Measurements from ENCODE around the gene GJB6. TPM values are rescaled to one million over a fixed set of nuclear protein-coding genes. Genes with fewer than 3 reads are reported as not detected.
A peak's percentile ranks its signal among the peaks of the same experiment; 100 is the strongest.

Gene GJB6
- total and polyA plus RNA-seq, 4 donors: 0.86 TPM; not detected in 3

DNA sequence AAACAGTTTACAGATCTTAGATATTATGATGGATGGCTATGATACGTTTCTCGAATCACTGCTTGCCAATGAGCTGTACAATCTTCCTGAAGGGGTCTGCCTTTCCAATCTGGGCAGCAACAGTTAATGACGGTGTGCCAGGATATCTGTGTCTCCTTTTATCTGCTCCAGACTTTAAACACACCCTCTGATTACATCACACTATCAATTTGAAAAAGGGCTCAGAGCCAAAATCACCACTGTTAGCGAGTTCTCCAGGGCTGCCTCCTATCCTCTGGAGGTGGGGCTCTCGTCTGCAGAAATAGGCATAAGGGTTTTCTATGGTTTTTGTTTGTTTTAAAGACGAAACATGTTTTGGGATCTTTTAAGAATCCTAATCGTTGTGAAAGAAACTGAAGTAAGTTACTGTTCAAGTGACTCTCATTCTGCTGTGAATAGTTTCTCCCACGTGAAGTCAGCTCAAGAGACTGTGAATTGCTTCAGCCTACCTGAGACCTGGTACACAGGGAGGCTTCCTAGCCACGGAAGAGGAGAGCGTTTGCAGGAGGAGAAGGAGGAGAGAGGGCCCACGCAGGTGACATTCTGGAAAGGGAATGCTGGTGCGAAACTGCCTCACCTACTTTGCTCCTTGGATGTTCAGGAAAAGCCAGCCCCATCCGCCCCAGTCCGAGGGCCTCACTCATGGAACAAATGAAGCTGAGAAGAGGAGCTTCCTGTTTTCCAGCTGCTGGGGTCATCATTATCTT, 56.0 kb downstream of the GJB6 start:
- H3K27me3 ChIP-seq (ENCODE audit: control insufficient read depth in 3 of 3, insufficient read depth in 3 of 3, low read length in 2 of 3): peaks cover 0 to 4% (median 3%) of the 10 kb centered on the region in 3 donors
- no peak overlapping the region for H3K4me3 ChIP-seq
- H3K9me3 ChIP-seq (ENCODE audit: control insufficient read depth in 4 of 4, insufficient read depth in 3 of 4, low read length in 3 of 4): no peaks in the 10 kb centered on the region
- TF ChIP-seq, protein P1, sequence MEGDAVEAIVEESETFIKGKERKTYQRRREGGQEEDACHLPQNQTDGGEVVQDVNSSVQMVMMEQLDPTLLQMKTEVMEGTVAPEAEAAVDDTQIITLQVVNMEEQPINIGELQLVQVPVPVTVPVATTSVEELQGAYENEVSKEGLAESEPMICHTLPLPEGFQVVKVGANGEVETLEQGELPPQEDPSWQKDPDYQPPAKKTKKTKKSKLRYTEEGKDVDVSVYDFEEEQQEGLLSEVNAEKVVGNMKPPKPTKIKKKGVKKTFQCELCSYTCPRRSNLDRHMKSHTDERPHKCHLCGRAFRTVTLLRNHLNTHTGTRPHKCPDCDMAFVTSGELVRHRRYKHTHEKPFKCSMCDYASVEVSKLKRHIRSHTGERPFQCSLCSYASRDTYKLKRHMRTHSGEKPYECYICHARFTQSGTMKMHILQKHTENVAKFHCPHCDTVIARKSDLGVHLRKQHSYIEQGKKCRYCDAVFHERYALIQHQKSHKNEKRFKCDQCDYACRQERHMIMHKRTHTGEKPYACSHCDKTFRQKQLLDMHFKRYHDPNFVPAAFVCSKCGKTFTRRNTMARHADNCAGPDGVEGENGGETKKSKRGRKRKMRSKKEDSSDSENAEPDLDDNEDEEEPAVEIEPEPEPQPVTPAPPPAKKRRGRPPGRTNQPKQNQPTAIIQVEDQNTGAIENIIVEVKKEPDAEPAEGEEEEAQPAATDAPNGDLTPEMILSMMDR (IDR thresholded peaks at IDR 0.05; ENCODE audit: control extremely low read depth, extremely low read depth): no peak
- no peak for ATAC-seq (ENCODE audit: insufficient read depth, low FRiP score)
- H3K4me1 ChIP-seq (ENCODE audit: control insufficient read depth in 5 of 5, insufficient read depth in 5 of 5, low read length in 5 of 5): peaks cover 0 to 33% (median 11%) of the 10 kb centered on the region in 5 donors
- H3K9ac ChIP-seq (ENCODE audit: insufficient read depth in 1 of 2, low read length in 2 of 2): no peak overlapping the region
- peak in 1 of 3 donors; percentile 56 for DNase-seq
- WGBS, 2 donors: 58 to 69% methylated on average over 14 of the region's 14 CpGs
- H3K27ac ChIP-seq (ENCODE audit: low read depth in 1 of 2, low read length in 1 of 2): no peak overlapping the region
- H3K36me3 ChIP-seq (ENCODE audit: control insufficient read depth in 4 of 4, insufficient read depth in 4 of 4, low read length in 4 of 4): no peaks in the 10 kb centered on the region

DNA sequence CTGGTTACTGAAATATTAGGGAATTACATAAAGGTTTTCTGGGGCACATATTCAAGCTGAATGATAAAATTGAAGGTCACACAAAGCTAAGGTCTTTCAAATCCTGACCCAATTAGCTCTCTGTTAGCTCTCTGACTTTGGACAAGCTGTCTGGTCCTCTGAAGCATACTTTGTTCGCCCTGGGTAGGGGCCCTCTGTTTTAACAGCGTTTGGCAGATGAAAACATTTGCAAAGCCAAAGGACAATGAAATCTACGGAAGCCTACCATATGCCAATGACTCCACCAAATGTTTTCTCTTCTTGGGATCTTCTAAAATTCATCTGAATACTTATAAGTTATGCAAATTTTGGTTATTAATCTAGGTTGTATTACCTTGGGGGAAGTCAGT, 56.7 kb downstream of the GJB6 start:
- Histone ChIP-seq H3K36me3 (ENCODE audit: control insufficient read depth in 4 of 4, insufficient read depth in 4 of 4, low read length in 4 of 4) (no peaks in the 10 kb centered on the region), H3K27ac (ENCODE audit: low read depth in 1 of 2, low read length in 1 of 2) (peak overlapping the region in 1 of 2 donors; percentile 75), H3K27me3 (ENCODE audit: control insufficient read depth in 3 of 3, insufficient read depth in 3 of 3, low read length in 2 of 3) (peaks cover 0 to 4% (median 3%) of the 10 kb centered on the region in 3 donors), H3K9me3 (ENCODE audit: control insufficient read depth in 4 of 4, insufficient read depth in 3 of 4, low read length in 3 of 4) (no peaks in the 10 kb centered on the region), H3K4me1 (ENCODE audit: control insufficient read depth in 5 of 5, insufficient read depth in 5 of 5, low read length in 5 of 5) (peaks cover 0 to 33% (median 11%) of the 10 kb centered on the region in 5 donors), H3K9ac (ENCODE audit: insufficient read depth in 1 of 2, low read length in 2 of 2) (no peak overlapping the region), H3K4me3 (no peak overlapping the region)
- ATAC-seq (ENCODE audit: insufficient read depth, low FRiP score): no peak
- 73 to 93% methylated on average over 3 of the region's 3 CpGs for WGBS, 2 donors
- no peak for DNase-seq
- TF ChIP-seq, protein P1 (IDR thresholded peaks at IDR 0.05; ENCODE audit: control extremely low read depth, extremely low read depth): no peak

DNA sequence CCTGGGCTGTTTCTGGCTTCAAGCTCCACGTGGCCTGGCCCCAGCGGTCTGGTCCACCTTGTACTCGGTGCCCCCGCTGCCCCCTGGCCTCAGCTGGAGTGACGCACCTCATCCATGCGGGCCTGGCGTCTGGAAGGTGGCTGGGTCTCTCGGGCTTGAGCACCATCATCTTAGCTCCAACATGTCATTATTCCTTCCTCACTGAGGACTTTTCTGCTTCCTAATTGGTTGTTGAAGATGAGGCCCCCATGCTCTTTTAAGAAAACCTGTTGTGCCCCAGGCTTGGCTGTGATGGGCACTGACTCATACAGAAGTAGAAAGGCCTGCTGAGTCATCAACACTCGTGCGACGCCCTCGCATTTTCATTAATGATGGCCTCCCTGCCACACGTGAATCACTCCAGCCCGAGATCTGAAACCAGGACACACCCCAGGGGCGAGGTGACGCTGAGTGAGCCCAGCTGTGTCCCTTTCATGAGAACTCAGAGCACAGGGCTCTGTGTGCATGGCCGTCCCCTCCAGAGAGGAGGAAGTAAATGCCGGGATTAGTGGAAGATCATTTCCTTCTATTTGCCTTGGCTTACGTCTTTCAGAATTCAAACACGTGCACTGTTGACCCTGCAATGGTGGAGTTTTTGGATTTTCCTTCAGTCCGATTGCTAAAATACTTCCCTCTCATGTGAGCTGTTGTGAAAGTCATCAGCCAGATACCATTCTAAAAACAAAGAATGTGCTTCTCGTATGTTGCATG, 57.3 kb downstream of the GJB6 start:
- Histone ChIP-seq H3K27me3 (ENCODE audit: control insufficient read depth in 3 of 3, insufficient read depth in 3 of 3, low read length in 2 of 3) (peaks cover 0 to under 1% (median 0%) of the 10 kb centered on the region in 3 donors), H3K36me3 (ENCODE audit: control insufficient read depth in 4 of 4, insufficient read depth in 4 of 4, low read length in 4 of 4) (no peaks in the 10 kb centered on the region), H3K9ac (ENCODE audit: insufficient read depth in 1 of 2, low read length in 2 of 2) (peak overlapping the region in 1 of 2 donors; percentile 52), H3K4me1 (ENCODE audit: control insufficient read depth in 5 of 5, insufficient read depth in 5 of 5, low read length in 5 of 5) (peaks cover 0 to 33% (median 11%) of the 10 kb centered on the region in 5 donors), H3K4me3 (no peak overlapping the region), H3K27ac (ENCODE audit: low read depth in 1 of 2, low read length in 1 of 2) (peak overlapping the region in 1 of 2 donors; percentile 74), H3K9me3 (ENCODE audit: control insufficient read depth in 4 of 4, insufficient read depth in 3 of 4, low read length in 3 of 4) (no peaks in the 10 kb centered on the region)
- 35 to 40% methylated on average over 22 of the region's 22 CpGs for WGBS, 2 donors
- DNase-seq (peak; percentile 82 to 90 (median 88)), ATAC-seq (ENCODE audit: insufficient read depth, low FRiP score) (peak; percentile 88)
- TF ChIP-seq, protein P1 (IDR thresholded peaks at IDR 0.05; ENCODE audit: control extremely low read depth, extremely low read depth): no peak

Measured in lung (tissue), 12 donors.